ENCODE measurements around the gene ALPI.
"Not testable (repeated sequence)": the region's sequence is repeated elsewhere in the genome, so short reads cannot be mapped to it uniquely, and the experiment has no call there.

The ALPI gene

GRCh38 chr2:232443669-232444408, 12.1 kb upstream of the ALPI start:
- not testable (repeated sequence) for FAIRE-seq

DNA sequence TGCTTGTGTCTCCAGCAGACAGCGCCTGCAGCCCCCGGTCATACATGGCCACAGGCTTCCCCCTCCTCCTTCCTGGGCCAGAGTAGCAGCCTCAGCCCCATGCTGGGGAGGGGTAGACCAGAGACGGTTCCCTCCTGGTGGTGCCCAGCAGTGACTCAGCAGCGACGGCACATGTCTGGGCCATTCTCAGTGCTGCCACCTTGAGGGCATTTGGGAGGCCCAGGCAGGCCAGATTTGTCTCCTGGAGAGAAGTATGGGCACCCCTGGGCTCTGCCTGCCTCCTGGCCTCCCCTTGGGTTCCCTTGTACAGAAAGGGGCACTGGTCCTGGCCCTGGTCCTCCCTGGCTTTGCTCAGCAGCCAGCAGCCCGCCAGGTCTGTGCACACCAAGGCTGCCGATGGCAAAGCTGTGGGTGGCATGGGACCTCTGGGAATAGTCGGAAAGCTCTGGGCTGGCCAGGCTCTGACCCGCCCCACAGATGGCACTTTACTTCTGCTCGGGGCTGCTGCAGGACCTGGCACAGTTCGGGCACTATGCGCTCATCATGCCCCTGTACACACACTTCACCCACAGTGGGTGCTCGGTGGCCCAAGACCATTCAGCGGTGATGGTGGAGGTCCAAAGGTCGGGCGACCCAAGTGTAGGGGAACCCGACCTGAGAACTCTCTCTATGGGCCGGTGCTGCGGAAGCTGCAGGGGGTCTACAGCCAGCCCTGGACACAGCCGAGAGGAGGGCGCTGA, 11.4 kb upstream of the ALPI start:
- no peak for FAIRE-seq

- not testable (repeated sequence) for FAIRE-seq
Observed at GRCh38 chr2:232445149-232445885, 10.6 kb upstream of the ALPI start.

DNA sequence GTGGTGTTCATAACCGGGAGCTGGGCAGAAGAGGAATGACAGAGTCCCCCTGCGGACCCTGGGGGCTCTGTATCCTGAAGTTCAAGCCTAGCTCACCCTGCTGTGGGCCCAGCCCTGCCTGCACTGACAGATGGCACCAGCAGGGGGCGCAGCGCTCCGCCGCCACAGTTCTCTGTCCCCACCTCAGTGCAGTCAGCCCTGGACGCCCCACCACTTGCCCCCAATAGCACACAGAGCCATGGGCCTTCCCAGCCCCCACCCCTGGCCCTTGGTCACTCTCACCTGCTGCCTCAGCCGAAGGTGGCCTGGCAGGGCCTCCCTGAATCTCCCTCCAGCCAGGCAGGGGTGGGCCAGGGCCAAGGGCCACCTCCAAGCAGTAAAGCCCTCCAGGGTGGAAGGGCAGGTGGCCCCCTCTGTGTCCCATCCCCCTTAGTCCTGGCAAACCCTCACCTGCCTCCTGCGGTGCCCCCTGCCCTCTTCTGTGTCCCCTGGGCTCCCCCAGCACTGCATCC, 9.6 kb upstream of the ALPI start:
- not testable (repeated sequence) for FAIRE-seq

DNA sequence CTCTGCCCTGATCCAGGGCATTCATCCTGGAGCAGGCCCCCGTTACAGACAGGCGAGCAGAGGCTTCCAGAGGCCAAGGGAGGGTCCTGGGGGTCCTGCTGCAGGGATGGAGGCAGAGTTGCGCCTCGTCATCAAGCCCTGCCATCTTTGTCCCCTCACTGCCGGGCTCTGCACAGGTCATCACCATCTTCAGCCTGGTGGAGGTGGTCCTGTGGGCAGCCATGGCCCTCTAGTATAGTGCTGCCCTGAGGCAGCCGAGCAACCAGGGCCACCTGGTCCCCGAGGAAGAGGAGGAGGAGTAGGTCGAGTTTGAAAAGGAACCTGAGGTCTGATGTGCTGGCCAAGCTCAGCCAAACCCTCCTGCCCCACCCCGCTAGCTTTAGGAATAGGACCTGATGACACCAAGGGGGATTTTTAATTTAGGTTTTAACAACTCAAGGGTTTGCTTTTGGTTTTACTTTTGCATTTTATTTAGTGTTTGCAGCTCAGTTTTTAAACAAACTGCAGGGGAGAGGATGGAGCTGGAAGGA, 8.8 kb upstream of the ALPI start:
- FAIRE-seq: no peak

GRCh38 chr2:232447638-232448303, 8.2 kb upstream of the ALPI start:
- FAIRE-seq: no peak

- FAIRE-seq: no peak
Observed at GRCh38 chr2:232448304-232448690, 7.7 kb upstream of the ALPI start.

- FAIRE-seq: no peak
Observed at GRCh38 chr2:232449964-232450363, 6.0 kb upstream of the ALPI start.

- not testable (repeated sequence) for FAIRE-seq
Observed at GRCh38 chr2:232451645-232452044, 4.3 kb upstream of the ALPI start.

DNA sequence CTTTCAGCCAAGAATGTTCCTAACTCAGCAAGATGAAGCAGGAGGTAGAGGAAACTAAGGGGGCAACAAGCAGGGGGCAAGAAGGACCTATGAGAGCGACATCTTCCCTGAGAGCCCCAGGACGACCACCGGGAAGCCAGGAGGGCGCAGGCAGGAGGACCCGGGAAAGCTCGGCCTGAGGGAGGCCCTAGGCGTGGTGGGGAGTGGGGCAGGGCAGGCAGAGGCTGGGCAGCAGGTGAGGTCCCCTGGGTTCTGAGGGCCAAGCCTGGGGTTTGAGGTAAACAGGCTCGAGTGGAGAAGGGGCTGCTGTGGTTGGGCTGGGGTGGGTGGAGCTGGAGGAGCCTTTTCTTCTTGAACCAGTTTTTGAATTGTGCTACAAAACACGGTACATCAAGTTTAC, 1.3 kb upstream of the ALPI start:
- no peak for FAIRE-seq

- FAIRE-seq: no peak
Observed at GRCh38 chr2:232456296-232457120, 555 bp downstream of the ALPI start.

GRCh38 chr2:232457121-232458011, 1.4 kb downstream of the ALPI start:
- no peak for FAIRE-seq

GRCh38 chr2:232458051-232458660, 2.2 kb downstream of the ALPI start:
- no peak for FAIRE-seq

DNA sequence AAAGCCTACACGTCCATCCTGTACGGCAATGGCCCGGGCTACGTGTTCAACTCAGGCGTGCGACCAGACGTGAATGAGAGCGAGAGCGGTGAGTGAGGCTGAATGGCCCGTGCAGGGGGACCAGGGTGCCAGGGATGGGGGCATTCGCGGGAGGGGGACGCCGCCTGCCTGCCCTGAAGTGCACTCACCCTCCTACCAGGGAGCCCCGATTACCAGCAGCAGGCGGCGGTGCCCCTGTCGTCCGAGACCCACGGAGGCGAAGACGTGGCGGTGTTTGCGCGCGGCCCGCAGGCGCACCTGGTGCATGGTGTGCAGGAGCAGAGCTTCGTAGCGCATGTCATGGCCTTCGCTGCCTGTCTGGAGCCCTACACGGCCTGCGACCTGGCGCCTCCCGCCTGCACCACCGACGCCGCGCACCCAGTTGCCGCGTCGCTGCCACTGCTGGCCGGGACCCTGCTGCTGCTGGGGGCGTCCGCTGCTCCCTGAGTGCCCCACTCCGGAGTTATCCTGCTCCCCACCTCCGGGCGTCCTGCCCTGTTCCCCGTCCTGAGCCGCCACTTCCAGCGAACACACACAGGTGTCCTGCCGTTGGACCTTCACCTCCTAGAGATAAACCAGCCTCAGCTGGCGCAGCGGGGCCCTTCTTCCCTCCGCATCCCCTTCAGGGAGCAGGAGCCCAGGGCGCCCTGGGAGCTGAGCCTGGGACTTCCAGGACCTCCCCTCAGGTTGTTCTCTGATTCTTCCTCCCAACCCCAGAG, 2.9 kb downstream of the ALPI start:
- FAIRE-seq: no peak

GRCh38 chr2:232459419-232460035, 3.6 kb downstream of the ALPI start:
- no peak for FAIRE-seq

DNA sequence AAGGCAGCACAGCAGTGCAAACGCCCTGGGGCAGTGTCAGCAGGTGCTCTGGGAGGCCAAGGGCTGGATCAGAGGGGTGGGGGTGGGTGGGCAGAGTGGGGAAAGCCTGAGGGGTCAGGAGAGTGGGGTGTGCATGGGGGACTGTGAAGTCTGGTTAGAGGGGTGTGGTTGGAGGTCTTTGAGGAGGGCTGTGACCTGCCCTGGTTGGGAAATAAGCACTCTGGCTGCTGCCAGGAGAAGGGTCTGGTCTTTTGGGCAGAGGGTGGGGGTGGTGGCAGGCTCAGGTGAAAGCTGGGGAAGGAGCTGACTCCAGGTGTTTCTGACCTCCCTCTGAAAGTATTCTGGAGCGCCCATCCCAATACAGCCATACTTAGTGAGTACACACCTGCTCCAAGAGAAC, 4.2 kb downstream of the ALPI start:
- FAIRE-seq: no peak

DNA sequence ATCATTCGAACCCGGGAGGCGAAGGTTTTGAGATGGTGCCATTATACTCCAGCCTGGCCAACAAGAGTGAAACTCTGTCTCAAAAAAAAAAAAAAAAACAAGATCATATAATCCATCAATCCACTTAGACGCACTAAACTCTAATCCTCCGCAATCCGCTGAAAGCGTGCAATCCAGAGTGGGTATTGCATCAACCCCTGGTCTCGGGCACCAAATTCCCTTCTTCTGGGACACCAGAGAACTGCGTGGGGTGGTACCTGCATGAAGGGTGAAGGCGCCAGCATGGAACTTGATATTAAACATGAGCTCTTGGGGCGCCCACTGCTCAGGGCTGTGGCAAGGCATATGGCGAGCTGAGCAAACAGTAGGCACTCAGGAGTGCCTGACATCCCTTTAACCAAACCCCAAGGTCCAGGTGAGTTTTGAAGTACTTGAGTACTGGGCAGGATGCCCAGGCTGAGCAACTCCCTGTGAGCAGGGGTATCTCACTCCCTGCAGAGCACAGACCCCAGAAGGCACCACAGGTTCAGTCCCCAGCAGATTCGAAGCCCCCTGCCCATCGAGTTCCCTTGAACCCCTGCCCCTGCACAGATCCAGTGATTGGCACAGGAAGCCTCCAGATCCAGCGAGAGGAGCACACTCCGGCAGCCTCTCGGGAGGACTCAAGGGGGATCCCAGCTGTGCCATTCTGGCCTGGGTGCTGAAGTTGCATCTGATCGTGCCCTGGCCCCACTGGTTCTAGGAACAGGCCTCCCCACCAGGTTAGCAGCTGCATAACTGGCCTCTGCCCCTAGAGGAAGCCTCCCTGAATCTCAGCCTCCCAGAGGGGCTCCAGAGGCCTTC, 8.0 kb downstream of the ALPI start:
- no peak for FAIRE-seq

GRCh38 chr2:232464544-232464885, 8.6 kb downstream of the ALPI start:
- FAIRE-seq: no peak
